ENCODE data around the gene ARHGAP19. TPM values are rescaled to one million over a fixed set of nuclear protein-coding genes. Genes with fewer than 3 reads are reported as not detected.

ARHGAP19 gene
- total and polyA plus RNA-seq, 2 of the 8 experiments (the other 6 are each of a cell fraction or from before 2014, with no cell fraction given) = 13.3 to 32.1 TPM

- TF ChIP-seq, protein P1, sequence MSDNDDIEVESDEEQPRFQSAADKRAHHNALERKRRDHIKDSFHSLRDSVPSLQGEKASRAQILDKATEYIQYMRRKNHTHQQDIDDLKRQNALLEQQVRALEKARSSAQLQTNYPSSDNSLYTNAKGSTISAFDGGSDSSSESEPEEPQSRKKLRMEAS (IDR thresholded peaks at IDR 0.05) = no peak
Observed at GRCh38 chr10:97312897-97313296, 20.5 kb upstream of the ARHGAP19 start (continued).
